ENCODE results near the gene TMEM167B. TPM values are rescaled to one million over a fixed set of nuclear protein-coding genes. Genes with fewer than 3 reads are reported as not detected.

The TMEM167B gene
- total and polyA plus RNA-seq, 2 of the 8 experiments (the other 6 are each of a cell fraction or from before 2014, with no cell fraction given): 3.6 to 14.8 TPM

DNA sequence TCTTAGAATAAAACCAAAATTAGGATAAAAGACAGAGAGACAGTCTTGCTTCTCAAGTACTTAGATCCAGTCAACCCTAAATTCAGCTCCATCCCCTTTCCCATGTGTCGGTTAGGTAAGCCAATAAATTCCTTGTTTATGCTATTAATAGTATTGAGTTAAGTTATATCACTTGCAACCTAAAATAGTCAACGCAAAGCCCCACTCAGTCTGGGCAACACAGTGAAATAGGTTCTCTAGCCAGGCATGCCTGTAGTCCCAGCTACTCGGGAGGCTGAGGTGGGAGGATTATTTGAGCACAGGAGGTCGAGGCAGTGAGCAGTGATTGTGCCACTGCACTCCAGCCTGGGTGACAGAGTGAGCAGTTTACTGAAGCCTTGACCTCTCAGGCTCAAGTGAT is 29.4 kb upstream of the TMEM167B start:
- Histone ChIP-seq H3K27me3 (replicated peaks in 1 of 4; ENCODE audit: control insufficient read depth in 3 of 4, extremely low read depth in 1 of 4, insufficient read depth in 3 of 4, low read length in 3 of 4) (no peaks in the 10 kb centered on the region), H3K4me3 (ENCODE audit: extremely low read depth in 1 of 4, insufficient read depth in 2 of 4, low read depth in 3 of 4, low read length in 4 of 4) (no peak overlapping the region), H3K27ac (ENCODE audit: low read depth, low read length) (no peak overlapping the region), H3K23ac (ENCODE audit: insufficient read length) (no peak overlapping the region), H3K9me3 (ENCODE audit: insufficient read depth in 2 of 2, low read depth in 1 of 2, low read length in 1 of 2) (no peaks in the 10 kb centered on the region), H2AFZ (ENCODE audit: low read length) (no peak overlapping the region), H3K4me1 (replicated peaks in 1 of 4; ENCODE audit: control insufficient read depth in 3 of 4, insufficient read depth in 4 of 4, low read length in 3 of 4) (no peaks in the 10 kb centered on the region), H3K79me2 (ENCODE audit: control insufficient read depth in 1 of 2, insufficient read depth in 2 of 2, low read length in 2 of 2) (no peaks in the 10 kb centered on the region), H4K91ac (replicated peaks; ENCODE audit: insufficient read length, low read length) (no peak overlapping the region), H2BK12ac (ENCODE audit: low read depth, low read length) (no peak overlapping the region), H3K14ac (ENCODE audit: insufficient read length) (no peak overlapping the region), H2AK5ac (ENCODE audit: low read depth, low read length) (no peak overlapping the region), H3K4ac (replicated peaks; ENCODE audit: insufficient read length, low read depth, low read length) (no peak overlapping the region), H4K5ac (ENCODE audit: insufficient read length, low read depth, low read length) (no peak overlapping the region), H3K18ac (ENCODE audit: extremely low read depth, low read length) (no peak overlapping the region), H3K36me3 (ENCODE audit: control insufficient read depth in 2 of 4, insufficient read depth in 4 of 4, low read length in 3 of 4) (peaks cover 0 to 18% (median 6%) of the 10 kb centered on the region in 4 experiments; a peak in 6 of 8 replicates), H3K4me2 (ENCODE audit: insufficient read depth in 1 of 2, low read depth in 2 of 2, low read length in 2 of 2) (no peak overlapping the region), H2BK20ac (ENCODE audit: low read length) (no peak overlapping the region), H3K9ac (replicated peaks in 1 of 4; ENCODE audit: extremely low read depth in 1 of 4, low read depth in 3 of 4, low read length in 3 of 4) (no peak overlapping the region), H4K8ac (ENCODE audit: extremely low read depth, insufficient read depth, low read length) (no peak overlapping the region), H4K20me1 (replicated peaks in 1 of 2; ENCODE audit: control insufficient read depth in 1 of 2, insufficient read depth in 2 of 2, low read length in 2 of 2) (no peaks in the 10 kb centered on the region), H3K56ac (replicated peaks; ENCODE audit: insufficient read length, low read depth, low read length) (no peak overlapping the region), H2BK5ac (ENCODE audit: low read depth, low read length) (no peak overlapping the region), H3K79me1 (ENCODE audit: low read depth, low read length) (no peaks in the 10 kb centered on the region), H2BK120ac (replicated peaks; ENCODE audit: low read depth, low read length) (no peak overlapping the region), H3K23me2 (ENCODE audit: low read depth, low read length) (no peaks in the 10 kb centered on the region), H2BK15ac (ENCODE audit: low read length) (no peak overlapping the region)
- DNase-seq (ENCODE audit: low read depth in 1 of 2, low spot score in 2 of 2) (no peak), FAIRE-seq (no peak)
- 84% methylated on average over 4 of the region's 4 CpGs; no CpG with 5 or more reads in 1 of the 2 experiments for WGBS, 2 experiments (ENCODE audit: extremely low coverage in 1 of 2, insufficient coverage in 1 of 2, insufficient read length in 1 of 2, insufficient replicate concordance in 2 of 2, low coverage in 1 of 2, low lambda C conversion rate in 2 of 2, missing lambda C conversion rate in 1 of 2)
- POLR2A ChIA-PET (ENCODE audit: partially characterized antibody): interaction anchor here (0.8 to 1.7 kb wide), 6 partner anchors 9 to 43 kb away, joined by 3 to 9 read pairs (median 5); partner anchors contain the start of gene TMEM167B
- CTCF ChIA-PET (ENCODE audit: partially characterized antibody): interaction anchor here (0.8 kb wide), 1 partner anchor 439 kb away, joined by 3 read pairs; no protein-coding TSS in a partner anchor
- TF ChIP-seq BCL11A (IDR thresholded peaks at IDR 0.05; ENCODE audit: low read depth in 2 of 2, low read length in 2 of 2) (no peak), KDM1A (IDR thresholded peaks at IDR 0.05; ENCODE audit: borderline replicate concordance, low read length) (no peak), HDAC6 (IDR thresholded peaks at IDR 0.05; ENCODE audit: low read depth, low read length) (no peak), PHF8 (conservative IDR thresholded peaks at IDR 0.05; ENCODE audit: low read depth, low read length) (no peak), CHD2 (IDR thresholded peaks at IDR 0.05; ENCODE audit: low read length) (no peak), RNF2 (IDR thresholded peaks at IDR 0.05; ENCODE audit: borderline replicate concordance, low read depth, low read length, missing control alignments, poor library complexity, severe bottlenecking) (no peak), CTBP2 (IDR thresholded peaks at IDR 0.05; ENCODE audit: borderline replicate concordance, insufficient read depth, insufficient read length, low read length) (no peak), HDAC2 (IDR thresholded peaks at IDR 0.05; ENCODE audit: borderline replicate concordance in 1 of 2, low read depth in 2 of 2, low read length in 2 of 2) (no peak)
- TF ChIP-seq, protein P1, sequence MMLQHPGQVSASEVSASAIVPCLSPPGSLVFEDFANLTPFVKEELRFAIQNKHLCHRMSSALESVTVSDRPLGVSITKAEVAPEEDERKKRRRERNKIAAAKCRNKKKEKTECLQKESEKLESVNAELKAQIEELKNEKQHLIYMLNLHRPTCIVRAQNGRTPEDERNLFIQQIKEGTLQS (IDR thresholded peaks at IDR 0.05; ENCODE audit: insufficient read depth, low read depth, low read length): no peak

All from H1 (cell line).